Measurements from ENCODE around the gene EPHB1. TPM values are rescaled to one million over a fixed set of nuclear protein-coding genes. Genes with fewer than 3 reads are reported as not detected.

EPHB1 gene
- total and polyA plus RNA-seq, 2 donors (not counting 3 experiments of a cell fraction or from before 2014, with no cell fraction given), result 1.3 to 5.2 TPM

GRCh38 chr3:135069406-135069805 lies 274.3 kb downstream of the EPHB1 start:
- dilution Hi-C loops (cut with MboI; ENCODE audit: extremely low pct_ligation_motif_present, low sequenced_read_pairs) (no loop called here), intact Hi-C loops (cut with micrococcal nuclease) (no loop called here)
- no peak for TF ChIP-seq POLR2A (IDR thresholded peaks at IDR 0.05; ENCODE audit: low read depth, low read length)
- no peak for TF ChIP-seq MYC (IDR thresholded peaks at IDR 0.05; ENCODE audit: low read depth, low read length)
- TF ChIP-seq CTCF (IDR thresholded peaks at IDR 0.05; ENCODE audit: extremely low read depth in 1 of 2, insufficient read depth in 1 of 2, low read depth in 1 of 2, low read length in 2 of 2), result no peak
- TF ChIP-seq JUN (IDR thresholded peaks at IDR 0.05; ENCODE audit: borderline replicate concordance, insufficient read depth, insufficient read length, low read depth), result no peak
- no peak for TF ChIP-seq POLR2AphosphoS5 (IDR thresholded peaks at IDR 0.05; ENCODE audit: insufficient read depth, low read depth, low read length)
- TF ChIP-seq GATA2 (IDR thresholded peaks at IDR 0.05; ENCODE audit: insufficient read depth, insufficient read length, low read depth, low read length), result no peak
- TF ChIP-seq MAX (IDR thresholded peaks at IDR 0.05; ENCODE audit: insufficient read depth, insufficient read length), result no peak
- BruUV-seq (replicated peaks), result no TSS peak
- FAIRE-seq (no peak), DNase-seq (ENCODE audit: low read depth, low spot score) (no peak)
- Histone ChIP-seq H2AFZ (ENCODE audit: low read depth, low read length) (no peak overlapping the region), H3K4me2 (ENCODE audit: insufficient read depth, low read length) (no peak overlapping the region), H3K9ac (replicated peaks; ENCODE audit: extremely low read depth, insufficient read depth, low read length) (no peak overlapping the region), H3K9me3 (replicated peaks; ENCODE audit: control insufficient read depth, insufficient read depth, low read length) (no peaks in the 10 kb centered on the region), H3K27me3 (ENCODE audit: control insufficient read depth in 2 of 2, insufficient read depth in 2 of 2, low read length in 2 of 2) (no peaks in the 10 kb centered on the region), H3K9me1 (replicated peaks; ENCODE audit: control insufficient read depth, extremely low read depth, insufficient read depth, low read length) (no peaks in the 10 kb centered on the region), H3K4me1 (ENCODE audit: control insufficient read depth, extremely low read depth, insufficient read depth, low read length) (no peaks in the 10 kb centered on the region), H3K36me3 (ENCODE audit: control insufficient read depth in 2 of 2, extremely low read depth in 1 of 2, insufficient read depth in 2 of 2, low read length in 2 of 2) (no peaks in the 10 kb centered on the region), H3K4me3 (replicated peaks in 1 of 3; ENCODE audit: insufficient read depth in 1 of 3, low read depth in 1 of 3, low read length in 3 of 3) (no peak overlapping the region), H3K27ac (ENCODE audit: insufficient read depth, low read depth, low read length) (no peak overlapping the region), H3K79me2 (ENCODE audit: control insufficient read depth, insufficient read depth, low read length) (no peaks in the 10 kb centered on the region), H4K20me1 (replicated peaks; ENCODE audit: control insufficient read depth, extremely low read depth, insufficient read depth, low read length) (no peaks in the 10 kb centered on the region)
- ChIA-PET POLR2A (no interaction called here), CTCF (interaction anchor here (0.9 kb wide), 1 partner anchor 973 kb away, joined by 3 read pairs; no protein-coding TSS in a partner anchor)
